MG63 (cell line): ENCODE results near the gene CATSPER4. TPM values are rescaled to one million over a fixed set of nuclear protein-coding genes. Genes with fewer than 3 reads are reported as not detected.

Source experiments
- DNase-seq: peaks from one replicate; pipeline ENCODE4 v3.0.0-alpha.2; 2020
- H3K27me3 ChIP-seq: fragments of 250-450 bp; sonication (Bioruptor Pico); 2 replicates; pipeline ENCODE4 v1.5.1; 2020; ENCODE audit warnings: mild to moderate bottlenecking, moderate library complexity
- H3K36me3 ChIP-seq: fragments of 250-450 bp; sonication (Bioruptor Pico); 2 replicates; pipeline ENCODE4 v1.5.1; 2020; ENCODE audit warnings: mild to moderate bottlenecking, moderate library complexity
- H3K4me3 ChIP-seq: fragments of 250-450 bp; sonication (Bioruptor Pico); 2 replicates; pipeline ENCODE4 v1.5.1; 2020; ENCODE audit warnings: mild to moderate bottlenecking, moderate library complexity
- H3K9me3 ChIP-seq: fragments of 250-450 bp; sonication (Bioruptor Pico); 2 replicates; pipeline ENCODE4 v1.5.1; 2020; ENCODE audit warnings: mild to moderate bottlenecking, moderate library complexity
- total RNA-seq: library from RNA; depleted of rRNA; stranded (reverse); fragments of >200 nt; shearing (Covaris generic); gene quantifications from 2 replicates; pipeline ENCODE4 v1.2.3, GENCODE V29; 2014; ENCODE audit warnings: low replicate concordance

The CATSPER4 gene
- total RNA-seq, 1 experiment from 2014 or later: not detected

- Histone ChIP-seq H3K4me3 (peak overlapping the region; percentile 37), H3K36me3 (no peaks in the 10 kb centered on the region), H3K9me3 (no peaks in the 10 kb centered on the region), H3K27me3 (no peaks in the 10 kb centered on the region)
- DNase-seq: peak; percentile 47
Measured at GRCh38 chr1:26161415-26162219, 28.8 kb upstream of the CATSPER4 start.

- Histone ChIP-seq H3K9me3 (no peaks in the 10 kb centered on the region), H3K27me3 (no peaks in the 10 kb centered on the region), H3K4me3 (peak overlapping the region; percentile 37), H3K36me3 (no peaks in the 10 kb centered on the region)
- DNase-seq: no peak
Measured at GRCh38 chr1:26162220-26162709, 28.1 kb upstream of the CATSPER4 start.

GRCh38 chr1:26163684-26164035, 26.7 kb upstream of the CATSPER4 start:
- no peak for DNase-seq
- Histone ChIP-seq H3K4me3 (no peak overlapping the region), H3K9me3 (no peaks in the 10 kb centered on the region), H3K36me3 (no peaks in the 10 kb centered on the region), H3K27me3 (no peaks in the 10 kb centered on the region)

- Histone ChIP-seq H3K36me3 (no peaks in the 10 kb centered on the region), H3K4me3 (no peak overlapping the region), H3K9me3 (no peaks in the 10 kb centered on the region), H3K27me3 (no peaks in the 10 kb centered on the region)
- peak; percentile 34 for DNase-seq
Measured at GRCh38 chr1:26164036-26164860, 26.2 kb upstream of the CATSPER4 start.

GRCh38 chr1:26164861-26165842, 25.2 kb upstream of the CATSPER4 start:
- no peak for DNase-seq
- Histone ChIP-seq H3K27me3 (no peaks in the 10 kb centered on the region), H3K36me3 (no peaks in the 10 kb centered on the region), H3K4me3 (no peak overlapping the region), H3K9me3 (no peaks in the 10 kb centered on the region)

GRCh38 chr1:26166719-26167281, 23.6 kb upstream of the CATSPER4 start:
- Histone ChIP-seq H3K27me3 (no peaks in the 10 kb centered on the region), H3K36me3 (peaks cover 8% of the 10 kb centered on the region), H3K9me3 (no peaks in the 10 kb centered on the region), H3K4me3 (no peak overlapping the region)
- no peak for DNase-seq

GRCh38 chr1:26168410-26169197, 21.8 kb upstream of the CATSPER4 start, which contains the start of gene C1orf232:
TSS of gene C1orf232 (minus strand) at chr1:26168963. CDS start at chr1:26168499, 464 bp downstream.
- Histone ChIP-seq H3K27me3 (no peaks in the 10 kb centered on the region), H3K4me3 (peak within 1 kb of the TSS; percentile 95), H3K36me3 (peaks cover 8% of the 10 kb centered on the region), H3K9me3 (no peaks in the 10 kb centered on the region)
- DNase-seq: no peak

GRCh38 chr1:26169198-26169554, 21.2 kb upstream of the CATSPER4 start:
- Histone ChIP-seq H3K9me3 (no peaks in the 10 kb centered on the region), H3K4me3 (peak overlapping the region; percentile 95), H3K36me3 (peaks cover 8% of the 10 kb centered on the region), H3K27me3 (no peaks in the 10 kb centered on the region)
- DNase-seq: no peak

GRCh38 chr1:26169669-26170471, 20.5 kb upstream of the CATSPER4 start, which contains the start of gene ZNF593:
TSS of gene ZNF593 (plus strand) at chr1:26169908. CDS start at chr1:26169984, 76 bp downstream.
- peak within 1 kb of the TSS; percentile 95 for H3K4me3 ChIP-seq
- H3K36me3 ChIP-seq: peaks cover 8% of the 10 kb centered on the region
- no peaks in the 10 kb centered on the region for H3K9me3 ChIP-seq
- DNase-seq: peak; percentile 93
- no peaks in the 10 kb centered on the region for H3K27me3 ChIP-seq

GRCh38 chr1:26170472-26170821, 20.0 kb upstream of the CATSPER4 start:
- DNase-seq: no peak

GRCh38 chr1:26171084-26172072, 19.0 kb upstream of the CATSPER4 start, which contains the start of gene ZNF593OS:
TSS of gene ZNF593OS (minus strand) at chr1:26171832. CDS start at chr1:26171661, 171 bp downstream.
- H3K36me3 ChIP-seq: peaks cover 8% of the 10 kb centered on the region
- no peaks in the 10 kb centered on the region for H3K9me3 ChIP-seq
- peak within 1 kb of the TSS; percentile 95 for H3K4me3 ChIP-seq
- no peak for DNase-seq
- H3K27me3 ChIP-seq: no peaks in the 10 kb centered on the region

More at GRCh38 chr1:26170472-26170821, 20.0 kb upstream of the CATSPER4 start:
- Histone ChIP-seq H3K36me3 (peaks cover 8% of the 10 kb centered on the region), H3K4me3 (peak overlapping the region; percentile 95), H3K9me3 (no peaks in the 10 kb centered on the region), H3K27me3 (no peaks in the 10 kb centered on the region)

GRCh38 chr1:26175346-26175745, 15.1 kb upstream of the CATSPER4 start:
- H3K9me3 ChIP-seq: no peaks in the 10 kb centered on the region
- H3K4me3 ChIP-seq: no peak overlapping the region
- no peaks in the 10 kb centered on the region for H3K27me3 ChIP-seq
- no peak for DNase-seq
- H3K36me3 ChIP-seq: peaks cover 8% of the 10 kb centered on the region

GRCh38 chr1:26177182-26177684, 13.2 kb upstream of the CATSPER4 start, which contains the start of gene CNKSR1:
TSS of gene CNKSR1 (plus strand) at chr1:26177491. CDS start at chr1:26177548, 57 bp downstream.
- Histone ChIP-seq H3K4me3 (no peak within 1 kb of the TSS), H3K9me3 (no peaks in the 10 kb centered on the region), H3K36me3 (no peaks in the 10 kb centered on the region), H3K27me3 (no peaks in the 10 kb centered on the region)
- DNase-seq: no peak
